Uterus (tissue), 2 donors: ENCODE data around the gene KLHL4.

ENCODE experiments used
- POLR2A ChIP-seq, 2 donors: fragments of 450-650 bp; IDR thresholded peaks; one replicate each; pipeline ENCODE4 v1.6.1; 2016; ENCODE audit warnings: antibody characterized with exemption in 2 of 2, mild to moderate bottlenecking in 1 of 2, moderate library complexity in 1 of 2
- TF ChIP-seq, protein P1 (sequence below), 4 experiments: fragments of 200-600 bp in 2 of 4; fragments of 450-650 bp in 2 of 4; sonication (generic) in 2 of 4; IDR thresholded peaks; one replicate each; pipeline ENCODE4 v1.5.1; 2016 to 2019; ENCODE audit warnings: antibody characterized with exemption in 4 of 4, mild to moderate bottlenecking in 2 of 4, moderate library complexity in 1 of 4

DNA sequence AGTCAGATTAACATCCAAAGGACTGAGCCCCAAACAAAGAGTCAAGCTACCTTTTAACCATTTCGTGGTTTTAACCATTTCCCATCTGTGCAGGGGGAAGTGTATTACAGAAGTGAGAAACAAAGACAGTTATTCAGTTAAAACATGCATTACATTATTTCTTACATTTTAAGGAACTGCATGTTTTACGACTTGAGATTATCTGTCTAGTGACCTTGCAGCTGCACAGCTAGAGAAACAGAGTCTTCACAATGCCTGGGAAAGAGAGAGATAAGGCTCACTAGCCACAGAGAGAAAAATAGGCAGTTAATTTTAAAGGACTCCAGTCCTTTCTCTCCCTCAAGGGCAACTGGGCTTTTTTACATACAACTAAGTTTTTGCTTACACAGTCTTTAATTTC, 48.7 kb upstream of the KLHL4 start:
- TF ChIP-seq, protein P1, sequence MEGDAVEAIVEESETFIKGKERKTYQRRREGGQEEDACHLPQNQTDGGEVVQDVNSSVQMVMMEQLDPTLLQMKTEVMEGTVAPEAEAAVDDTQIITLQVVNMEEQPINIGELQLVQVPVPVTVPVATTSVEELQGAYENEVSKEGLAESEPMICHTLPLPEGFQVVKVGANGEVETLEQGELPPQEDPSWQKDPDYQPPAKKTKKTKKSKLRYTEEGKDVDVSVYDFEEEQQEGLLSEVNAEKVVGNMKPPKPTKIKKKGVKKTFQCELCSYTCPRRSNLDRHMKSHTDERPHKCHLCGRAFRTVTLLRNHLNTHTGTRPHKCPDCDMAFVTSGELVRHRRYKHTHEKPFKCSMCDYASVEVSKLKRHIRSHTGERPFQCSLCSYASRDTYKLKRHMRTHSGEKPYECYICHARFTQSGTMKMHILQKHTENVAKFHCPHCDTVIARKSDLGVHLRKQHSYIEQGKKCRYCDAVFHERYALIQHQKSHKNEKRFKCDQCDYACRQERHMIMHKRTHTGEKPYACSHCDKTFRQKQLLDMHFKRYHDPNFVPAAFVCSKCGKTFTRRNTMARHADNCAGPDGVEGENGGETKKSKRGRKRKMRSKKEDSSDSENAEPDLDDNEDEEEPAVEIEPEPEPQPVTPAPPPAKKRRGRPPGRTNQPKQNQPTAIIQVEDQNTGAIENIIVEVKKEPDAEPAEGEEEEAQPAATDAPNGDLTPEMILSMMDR (IDR thresholded peaks at IDR 0.05), result no peak
- TF ChIP-seq POLR2A (IDR thresholded peaks at IDR 0.05), result no peak
